ENCODE measurements around the gene CCR3.

CCR3 gene

GRCh38 chr3:46239952-46240351 is 2.3 kb upstream of the CCR3 start:
- H3K9ac ChIP-seq (ENCODE audit: low read depth, low read length): no peak overlapping the region
- no peaks in the 10 kb centered on the region for H3K36me3 ChIP-seq (ENCODE audit: control insufficient read depth, insufficient read depth, low read length)
- H3K27ac ChIP-seq (ENCODE audit: low read depth, low read length): no peak overlapping the region
- H3K27me3 ChIP-seq (ENCODE audit: control insufficient read depth, insufficient read depth, low read length): no peaks in the 10 kb centered on the region
- H3K4me3 ChIP-seq (ENCODE audit: low read depth, low read length): no peak overlapping the region
- H3K4me1 ChIP-seq (ENCODE audit: control insufficient read depth, insufficient read depth, low read length): peaks cover 10% of the 10 kb centered on the region
- H3K9me3 ChIP-seq (ENCODE audit: control insufficient read depth, insufficient read depth, low read length): no peaks in the 10 kb centered on the region

- Histone ChIP-seq H3K4me1 (ENCODE audit: control insufficient read depth, insufficient read depth, low read length) (peaks cover 10% of the 10 kb centered on the region), H3K4me3 (ENCODE audit: low read depth, low read length) (no peak overlapping the region), H3K27me3 (ENCODE audit: control insufficient read depth, insufficient read depth, low read length) (no peaks in the 10 kb centered on the region), H3K36me3 (ENCODE audit: control insufficient read depth, insufficient read depth, low read length) (no peaks in the 10 kb centered on the region), H3K27ac (ENCODE audit: low read depth, low read length) (no peak overlapping the region), H3K9me3 (ENCODE audit: control insufficient read depth, insufficient read depth, low read length) (no peaks in the 10 kb centered on the region), H3K9ac (ENCODE audit: low read depth, low read length) (no peak overlapping the region)
Measured at GRCh38 chr3:46243560-46243959, 1.3 kb downstream of the CCR3 start.

- Histone ChIP-seq H3K9ac (ENCODE audit: low read depth, low read length) (no peak overlapping the region), H3K27ac (ENCODE audit: low read depth, low read length) (no peak overlapping the region), H3K9me3 (ENCODE audit: control insufficient read depth, insufficient read depth, low read length) (no peaks in the 10 kb centered on the region), H3K4me1 (ENCODE audit: control insufficient read depth, insufficient read depth, low read length) (no peaks in the 10 kb centered on the region), H3K36me3 (ENCODE audit: control insufficient read depth, insufficient read depth, low read length) (no peaks in the 10 kb centered on the region), H3K4me3 (ENCODE audit: low read depth, low read length) (no peak overlapping the region), H3K27me3 (ENCODE audit: control insufficient read depth, insufficient read depth, low read length) (no peaks in the 10 kb centered on the region)
Measured at GRCh38 chr3:46245146-46245545, 2.9 kb downstream of the CCR3 start.

GRCh38 chr3:46252980-46253379 is 10.7 kb downstream of the CCR3 start:
- no peaks in the 10 kb centered on the region for H3K36me3 ChIP-seq (ENCODE audit: control insufficient read depth, insufficient read depth, low read length)
- H3K27me3 ChIP-seq (ENCODE audit: control insufficient read depth, insufficient read depth, low read length): no peaks in the 10 kb centered on the region
- H3K9me3 ChIP-seq (ENCODE audit: control insufficient read depth, insufficient read depth, low read length): no peaks in the 10 kb centered on the region
- no peak overlapping the region for H3K9ac ChIP-seq (ENCODE audit: low read depth, low read length)
- H3K4me1 ChIP-seq (ENCODE audit: control insufficient read depth, insufficient read depth, low read length): no peaks in the 10 kb centered on the region
- no peak overlapping the region for H3K27ac ChIP-seq (ENCODE audit: low read depth, low read length)
- H3K4me3 ChIP-seq (ENCODE audit: low read depth, low read length): no peak overlapping the region

- H3K9me3 ChIP-seq (ENCODE audit: control insufficient read depth, insufficient read depth, low read length): no peaks in the 10 kb centered on the region
- peaks cover under 1% of the 10 kb centered on the region; the same call in 1 of the 2 replicates for H3K4me1 ChIP-seq (ENCODE audit: control insufficient read depth, insufficient read depth, low read length)
- no peak overlapping the region for H3K27ac ChIP-seq (ENCODE audit: low read depth, low read length)
- no peak overlapping the region for H3K4me3 ChIP-seq (ENCODE audit: low read depth, low read length)
- H3K27me3 ChIP-seq (ENCODE audit: control insufficient read depth, insufficient read depth, low read length): no peaks in the 10 kb centered on the region
- H3K9ac ChIP-seq (ENCODE audit: low read depth, low read length): no peak overlapping the region
- H3K36me3 ChIP-seq (ENCODE audit: control insufficient read depth, insufficient read depth, low read length): no peaks in the 10 kb centered on the region
Measured at GRCh38 chr3:46258525-46258924, 16.3 kb downstream of the CCR3 start.

GRCh38 chr3:46261926-46262594 is 19.8 kb downstream of the CCR3 start:
- H3K27ac ChIP-seq (ENCODE audit: low read depth, low read length): no peak overlapping the region
- H3K9me3 ChIP-seq (ENCODE audit: control insufficient read depth, insufficient read depth, low read length): no peaks in the 10 kb centered on the region
- H3K4me3 ChIP-seq (ENCODE audit: low read depth, low read length): no peak overlapping the region
- H3K27me3 ChIP-seq (ENCODE audit: control insufficient read depth, insufficient read depth, low read length): no peaks in the 10 kb centered on the region
- peaks cover 10% of the 10 kb centered on the region for H3K4me1 ChIP-seq (ENCODE audit: control insufficient read depth, insufficient read depth, low read length)
- H3K36me3 ChIP-seq (ENCODE audit: control insufficient read depth, insufficient read depth, low read length): no peaks in the 10 kb centered on the region
- H3K9ac ChIP-seq (ENCODE audit: low read depth, low read length): no peak overlapping the region

GRCh38 chr3:46264002-46264401 is 21.7 kb downstream of the CCR3 start:
- H3K9me3 ChIP-seq (ENCODE audit: control insufficient read depth, insufficient read depth, low read length): no peaks in the 10 kb centered on the region
- no peak overlapping the region for H3K27ac ChIP-seq (ENCODE audit: low read depth, low read length)
- H3K4me3 ChIP-seq (ENCODE audit: low read depth, low read length): no peak overlapping the region
- H3K27me3 ChIP-seq (ENCODE audit: control insufficient read depth, insufficient read depth, low read length): no peaks in the 10 kb centered on the region
- H3K4me1 ChIP-seq (ENCODE audit: control insufficient read depth, insufficient read depth, low read length): peaks cover 10% of the 10 kb centered on the region
- no peaks in the 10 kb centered on the region for H3K36me3 ChIP-seq (ENCODE audit: control insufficient read depth, insufficient read depth, low read length)
- H3K9ac ChIP-seq (ENCODE audit: low read depth, low read length): no peak overlapping the region

- no peaks in the 10 kb centered on the region for H3K36me3 ChIP-seq (ENCODE audit: control insufficient read depth, insufficient read depth, low read length)
- H3K9ac ChIP-seq (ENCODE audit: low read depth, low read length): no peak overlapping the region
- H3K4me1 ChIP-seq (ENCODE audit: control insufficient read depth, insufficient read depth, low read length): peaks cover 10% of the 10 kb centered on the region
- H3K27me3 ChIP-seq (ENCODE audit: control insufficient read depth, insufficient read depth, low read length): no peaks in the 10 kb centered on the region
- no peaks in the 10 kb centered on the region for H3K9me3 ChIP-seq (ENCODE audit: control insufficient read depth, insufficient read depth, low read length)
- H3K4me3 ChIP-seq (ENCODE audit: low read depth, low read length): no peak overlapping the region
- H3K27ac ChIP-seq (ENCODE audit: low read depth, low read length): no peak overlapping the region
Measured at GRCh38 chr3:46266598-46266997, 24.3 kb downstream of the CCR3 start.

- Histone ChIP-seq H3K9ac (ENCODE audit: low read depth, low read length) (no peak overlapping the region), H3K9me3 (ENCODE audit: control insufficient read depth, insufficient read depth, low read length) (no peaks in the 10 kb centered on the region), H3K27me3 (ENCODE audit: control insufficient read depth, insufficient read depth, low read length) (no peaks in the 10 kb centered on the region), H3K27ac (ENCODE audit: low read depth, low read length) (no peak overlapping the region), H3K4me1 (ENCODE audit: control insufficient read depth, insufficient read depth, low read length) (no peaks in the 10 kb centered on the region), H3K4me3 (ENCODE audit: low read depth, low read length) (no peak overlapping the region), H3K36me3 (ENCODE audit: control insufficient read depth, insufficient read depth, low read length) (no peaks in the 10 kb centered on the region)
Measured at GRCh38 chr3:46269556-46269955, 27.3 kb downstream of the CCR3 start.

- Histone ChIP-seq H3K4me1 (ENCODE audit: control insufficient read depth, insufficient read depth, low read length) (no peaks in the 10 kb centered on the region), H3K27me3 (ENCODE audit: control insufficient read depth, insufficient read depth, low read length) (no peaks in the 10 kb centered on the region), H3K9ac (ENCODE audit: low read depth, low read length) (no peak overlapping the region), H3K27ac (ENCODE audit: low read depth, low read length) (no peak overlapping the region), H3K9me3 (ENCODE audit: control insufficient read depth, insufficient read depth, low read length) (no peaks in the 10 kb centered on the region), H3K4me3 (ENCODE audit: low read depth, low read length) (no peak overlapping the region), H3K36me3 (ENCODE audit: control insufficient read depth, insufficient read depth, low read length) (no peaks in the 10 kb centered on the region)
Measured at GRCh38 chr3:46270474-46270873, 28.2 kb downstream of the CCR3 start.

GRCh38 chr3:46271209-46271745 is 29.0 kb downstream of the CCR3 start:
- H3K4me1 ChIP-seq (ENCODE audit: control insufficient read depth, insufficient read depth, low read length): no peaks in the 10 kb centered on the region
- no peak overlapping the region for H3K4me3 ChIP-seq (ENCODE audit: low read depth, low read length)
- no peaks in the 10 kb centered on the region for H3K9me3 ChIP-seq (ENCODE audit: control insufficient read depth, insufficient read depth, low read length)
- H3K9ac ChIP-seq (ENCODE audit: low read depth, low read length): no peak overlapping the region
- H3K27me3 ChIP-seq (ENCODE audit: control insufficient read depth, insufficient read depth, low read length): no peaks in the 10 kb centered on the region
- H3K36me3 ChIP-seq (ENCODE audit: control insufficient read depth, insufficient read depth, low read length): no peaks in the 10 kb centered on the region
- no peak overlapping the region for H3K27ac ChIP-seq (ENCODE audit: low read depth, low read length)

All from HUES48 (cell line).